ENCODE measurements around the gene POLR2C.

POLR2C gene

GRCh38 chr16:57500578-57501111 lies 38.2 kb downstream of the POLR2C start:
- no peak for DNase-seq (ENCODE audit: low read depth in 2 of 2, low spot score in 1 of 2)

DNA sequence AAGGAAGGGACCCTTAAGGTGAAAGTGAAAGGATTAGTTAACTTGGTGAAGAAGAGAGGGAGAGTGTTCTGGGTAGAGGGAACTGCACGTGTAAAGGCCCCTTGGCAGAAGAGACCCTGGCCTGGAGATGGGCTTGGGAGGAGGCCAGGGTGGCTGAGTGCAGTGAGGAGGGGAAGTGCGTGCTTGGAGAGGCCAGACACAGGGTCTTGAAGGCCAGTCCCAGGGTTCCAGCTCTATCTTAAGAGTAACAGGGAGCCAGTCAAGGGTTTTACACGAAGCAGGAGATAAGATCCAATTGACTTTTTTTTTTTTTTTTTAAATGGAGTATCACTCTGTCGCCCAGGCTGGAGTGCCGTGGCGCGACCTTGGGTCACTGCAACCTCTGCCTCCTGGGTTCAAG lies 39.0 kb downstream of the POLR2C start:
- DNase-seq (ENCODE audit: low read depth in 2 of 2, low spot score in 1 of 2), result no peak

GRCh38 chr16:57502048-57502775 lies 39.7 kb downstream of the POLR2C start:
- no peak for DNase-seq (ENCODE audit: low read depth in 2 of 2, low spot score in 1 of 2)

GRCh38 chr16:57503366-57503765 lies 40.9 kb downstream of the POLR2C start:
- DNase-seq (ENCODE audit: low read depth in 2 of 2, low spot score in 1 of 2), result no peak

- DNase-seq (ENCODE audit: low read depth in 2 of 2, low spot score in 1 of 2), result no peak
These were observed 41.5 kb downstream of the POLR2C start for GRCh38 chr16:57504001-57504400.

DNA sequence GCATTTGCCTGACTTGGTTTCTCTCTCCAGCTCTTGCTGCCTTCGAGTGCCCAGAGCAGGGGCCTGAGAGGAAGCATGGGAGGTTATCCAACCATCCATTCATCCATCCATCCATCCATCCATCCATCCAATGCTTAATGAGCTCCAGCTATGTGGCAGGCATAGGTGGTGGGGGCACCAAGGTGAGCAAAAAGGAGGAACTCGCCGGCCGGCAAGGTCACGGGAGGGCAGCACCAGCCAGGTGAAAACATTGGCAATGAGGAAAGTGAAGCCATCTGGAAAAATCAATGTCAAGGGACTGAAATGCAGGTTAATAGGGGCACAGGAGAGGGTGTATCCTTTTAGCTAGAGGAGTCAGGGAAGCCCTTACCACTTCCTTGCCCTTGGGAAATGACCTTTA lies 42.0 kb downstream of the POLR2C start:
- DNase-seq (ENCODE audit: low read depth in 2 of 2, low spot score in 1 of 2), result no peak

DNA sequence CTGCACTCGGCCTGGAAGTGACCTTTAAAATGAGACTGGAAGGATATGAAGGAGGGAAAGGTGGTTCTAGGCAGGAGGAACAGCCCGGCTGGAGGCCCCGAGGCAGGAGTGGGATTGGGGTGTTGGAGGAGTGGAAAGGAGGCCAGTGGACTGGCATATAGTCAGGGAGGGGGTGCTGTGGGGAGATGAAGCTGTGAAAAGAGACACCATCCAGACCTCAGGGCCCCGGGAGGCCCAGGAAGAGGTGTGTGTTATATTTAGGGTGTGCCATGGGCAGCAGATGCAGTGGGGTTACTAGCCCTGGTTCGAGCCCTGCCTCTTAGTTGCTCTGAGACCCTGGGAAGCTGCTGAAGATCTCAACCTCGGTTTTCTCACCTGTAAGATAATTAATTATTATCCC lies 42.7 kb downstream of the POLR2C start:
- DNase-seq (ENCODE audit: low read depth in 2 of 2, low spot score in 1 of 2), result no peak

DNA sequence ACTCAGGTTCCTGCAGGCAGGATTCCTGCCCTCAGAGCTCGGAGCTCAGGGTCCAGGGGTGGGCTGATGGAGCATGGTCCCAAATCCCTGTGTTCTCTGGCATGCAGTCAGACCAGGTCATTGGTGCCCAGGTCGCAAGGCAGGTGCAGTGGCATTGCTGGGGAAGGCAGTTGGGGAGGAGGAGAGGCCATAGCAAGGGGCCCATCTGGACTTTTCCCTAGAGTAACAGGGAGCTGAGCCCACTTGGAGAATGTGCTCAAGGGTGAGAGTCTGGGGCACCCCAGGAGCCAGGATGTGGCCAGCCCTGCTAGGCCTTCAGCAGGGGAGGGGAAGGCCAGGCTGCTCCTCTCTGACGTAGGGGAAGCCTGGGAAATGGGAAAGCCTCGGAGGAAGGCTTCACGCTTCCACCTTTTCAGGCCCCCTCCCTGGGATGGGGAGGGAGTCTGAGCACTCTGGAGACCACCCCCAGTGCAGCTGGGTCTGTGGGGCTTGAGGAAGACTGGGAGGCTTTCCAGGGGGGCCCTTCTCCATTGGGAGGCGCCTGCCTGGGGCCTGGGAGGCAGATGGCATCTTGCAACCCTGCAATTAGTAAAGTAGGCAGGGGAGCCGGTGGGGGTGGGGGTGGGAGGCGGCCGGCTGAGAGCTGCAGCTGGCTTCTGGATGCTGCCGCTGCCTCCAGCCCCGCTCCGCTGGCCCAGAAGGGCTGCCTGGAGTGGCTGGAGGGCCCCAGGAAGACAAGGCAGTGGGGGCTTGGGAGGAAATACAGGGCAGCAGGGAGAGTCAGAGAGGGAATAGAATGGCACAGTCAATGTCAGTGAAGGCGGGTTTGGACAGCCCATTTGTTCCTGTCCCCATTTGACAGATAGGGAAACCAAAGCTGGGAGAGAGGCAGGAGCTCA lies 44.9 kb downstream of the POLR2C start:
- no peak for DNase-seq (ENCODE audit: low read depth in 2 of 2, low spot score in 1 of 2)

GRCh38 chr16:57508035-57508425 lies 45.6 kb downstream of the POLR2C start:
- DNase-seq (ENCODE audit: low read depth in 2 of 2, low spot score in 1 of 2), result no peak

- DNase-seq (ENCODE audit: low read depth in 2 of 2, low spot score in 1 of 2), result no peak
These were observed 46.9 kb downstream of the POLR2C start for GRCh38 chr16:57509231-57509923.

GRCh38 chr16:57510016-57510871 lies 47.8 kb downstream of the POLR2C start:
- DNase-seq (ENCODE audit: low read depth in 2 of 2, low spot score in 1 of 2), result no peak

GRCh38 chr16:57512296-57513001 lies 50.0 kb downstream of the POLR2C start:
- DNase-seq (ENCODE audit: low read depth in 2 of 2, low spot score in 1 of 2), result no peak

- no peak for DNase-seq (ENCODE audit: low read depth in 2 of 2, low spot score in 1 of 2)
These were observed 51.1 kb downstream of the POLR2C start for GRCh38 chr16:57513371-57514102.

GRCh38 chr16:57514371-57514770 lies 51.9 kb downstream of the POLR2C start:
- DNase-seq (ENCODE audit: low read depth in 2 of 2, low spot score in 1 of 2), result no peak

GRCh38 chr16:57514791-57515600 lies 52.5 kb downstream of the POLR2C start:
- no peak for DNase-seq (ENCODE audit: low read depth in 2 of 2, low spot score in 1 of 2)

DNA sequence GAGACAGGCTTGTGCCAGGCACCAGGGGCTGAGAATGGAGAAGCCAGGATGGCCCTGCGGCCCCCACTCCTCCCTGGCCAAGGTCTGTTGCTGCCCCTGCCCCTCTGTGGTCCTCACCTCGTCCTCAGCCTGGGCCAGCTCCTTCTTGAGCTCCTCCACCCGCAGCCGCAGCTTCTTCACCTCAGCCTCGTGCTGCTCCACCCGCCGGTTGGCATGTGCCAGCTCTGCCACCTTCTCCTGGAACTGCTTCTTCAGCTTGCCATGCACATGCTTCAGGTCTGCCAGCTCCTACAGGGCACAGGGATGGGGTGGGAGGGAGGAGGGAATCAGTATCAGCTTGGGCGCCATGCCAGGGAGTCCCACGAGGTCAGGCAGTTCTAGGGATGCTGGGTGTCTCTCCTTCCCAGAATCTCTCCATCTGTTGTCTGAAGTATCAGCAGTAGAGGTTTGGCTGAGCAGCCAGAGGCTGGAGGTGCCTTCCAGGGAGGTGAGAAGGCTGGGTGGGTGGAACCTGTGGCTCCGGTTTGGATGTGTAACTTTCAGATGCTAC lies 53.8 kb downstream of the POLR2C start:
- no peak for DNase-seq (ENCODE audit: low read depth in 2 of 2, low spot score in 1 of 2)

DNA sequence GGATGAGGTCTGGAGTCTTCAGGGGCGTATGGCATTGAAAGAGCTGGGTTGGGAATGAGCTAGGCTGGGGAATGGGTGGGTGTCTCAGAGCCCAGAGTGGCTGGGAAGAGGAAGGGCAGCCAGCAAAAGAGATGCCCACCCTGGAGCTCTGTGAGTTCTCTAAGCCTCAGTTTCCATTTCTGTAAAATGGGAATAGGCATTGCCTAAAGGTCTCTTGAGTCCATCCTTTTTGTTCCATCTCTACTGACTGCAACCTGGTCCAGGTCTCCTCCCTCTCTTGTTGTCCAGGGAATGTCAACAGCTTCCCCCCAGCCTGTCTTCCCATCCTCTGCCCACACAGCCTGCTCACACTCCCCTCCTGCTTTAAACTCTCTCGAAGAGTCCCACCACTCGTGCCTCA lies 54.3 kb downstream of the POLR2C start:
- DNase-seq (ENCODE audit: low read depth in 2 of 2, low spot score in 1 of 2), result no peak

Data from stimulated activated CD8-positive, alpha-beta memory T cell treated with anti-CD3 and anti-CD28 coated beads, Interleukin-4, amount 100 ng/mL, for 4 hours (primary cell).